Liver (tissue), 3 donors: ENCODE measurements around the gene ETFRF1.

ENCODE experiments used
- EGR1 ChIP-seq, 2 donors: IDR thresholded peaks; 2 replicates each; pipeline ENCODE4 v1.6.1; 2016 to 2018; ENCODE audit warnings: antibody characterized with exemption in 2 of 2, low read depth in 2 of 2
- JUND ChIP-seq, 2 donors: IDR thresholded peaks; 2 replicates each; pipeline ENCODE4 v1.6.1; 2016; ENCODE audit warnings: antibody characterized with exemption in 2 of 2
- RXRA ChIP-seq, 2 donors: IDR thresholded peaks; 2 replicates each; pipeline ENCODE4 v1.6.1; 2017 to 2018; ENCODE audit warnings: antibody characterized with exemption in 2 of 2, mild to moderate bottlenecking in 1 of 2
- SP1 ChIP-seq: IDR thresholded peaks from 2 replicates; pipeline ENCODE4 v1.6.1; 2018; ENCODE audit warnings: antibody characterized with exemption, mild to moderate bottlenecking
- TAF1 ChIP-seq: conservative IDR thresholded peaks from 2 replicates; pipeline ENCODE4 v1.6.1; 2016; ENCODE audit warnings: antibody characterized with exemption, mild to moderate bottlenecking
- YY1 ChIP-seq: IDR thresholded peaks from 2 replicates; pipeline ENCODE4 v1.6.1; 2016; ENCODE audit warnings: antibody characterized with exemption, mild to moderate bottlenecking
- TF ChIP-seq, protein P1 (sequence below): fragments of 150-350 bp; IDR thresholded peaks from 2 replicates; pipeline ENCODE4 v1.5.1; 2017; ENCODE audit warnings: improper control_type of control experiment, low read depth, low read length; ENCODE audit not compliant: missing input control
- TF ChIP-seq, protein P2 (sequence below): IDR thresholded peaks from 2 replicates; pipeline ENCODE4 v1.6.1; 2016; ENCODE audit warnings: antibody characterized with exemption
- TF ChIP-seq, protein P3 (sequence below): IDR thresholded peaks from 2 replicates; pipeline ENCODE4 v1.6.1; 2016; ENCODE audit warnings: antibody characterized with exemption
- TF ChIP-seq, protein P4 (sequence below): IDR thresholded peaks from 2 replicates; pipeline ENCODE4 v1.6.1; 2016; ENCODE audit warnings: antibody characterized with exemption
- donor health status: healthy.
- donor health status: healthy.

DNA sequence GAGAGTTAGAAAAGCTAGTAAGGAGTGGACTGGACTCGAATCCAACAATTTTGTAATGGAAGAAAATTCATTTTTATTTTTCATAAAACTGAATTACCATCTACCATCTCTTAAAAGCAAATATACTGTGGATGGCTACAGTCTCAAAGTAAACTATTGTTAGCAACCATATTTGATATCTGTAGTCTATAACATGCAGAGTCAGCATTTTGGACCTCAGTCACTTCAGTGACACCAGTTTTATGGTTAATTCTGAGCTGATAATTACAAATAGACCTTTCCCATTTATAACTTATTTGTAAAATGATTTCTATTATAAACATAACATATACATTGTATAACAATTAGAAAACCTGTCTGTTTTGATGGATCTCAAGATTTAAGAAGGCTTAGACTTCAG, 53.7 kb downstream of the ETFRF1 start:
- no peak for TF ChIP-seq JUND (IDR thresholded peaks at IDR 0.05)
- TF ChIP-seq, protein P1, sequence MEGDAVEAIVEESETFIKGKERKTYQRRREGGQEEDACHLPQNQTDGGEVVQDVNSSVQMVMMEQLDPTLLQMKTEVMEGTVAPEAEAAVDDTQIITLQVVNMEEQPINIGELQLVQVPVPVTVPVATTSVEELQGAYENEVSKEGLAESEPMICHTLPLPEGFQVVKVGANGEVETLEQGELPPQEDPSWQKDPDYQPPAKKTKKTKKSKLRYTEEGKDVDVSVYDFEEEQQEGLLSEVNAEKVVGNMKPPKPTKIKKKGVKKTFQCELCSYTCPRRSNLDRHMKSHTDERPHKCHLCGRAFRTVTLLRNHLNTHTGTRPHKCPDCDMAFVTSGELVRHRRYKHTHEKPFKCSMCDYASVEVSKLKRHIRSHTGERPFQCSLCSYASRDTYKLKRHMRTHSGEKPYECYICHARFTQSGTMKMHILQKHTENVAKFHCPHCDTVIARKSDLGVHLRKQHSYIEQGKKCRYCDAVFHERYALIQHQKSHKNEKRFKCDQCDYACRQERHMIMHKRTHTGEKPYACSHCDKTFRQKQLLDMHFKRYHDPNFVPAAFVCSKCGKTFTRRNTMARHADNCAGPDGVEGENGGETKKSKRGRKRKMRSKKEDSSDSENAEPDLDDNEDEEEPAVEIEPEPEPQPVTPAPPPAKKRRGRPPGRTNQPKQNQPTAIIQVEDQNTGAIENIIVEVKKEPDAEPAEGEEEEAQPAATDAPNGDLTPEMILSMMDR = no peak
- TF ChIP-seq, protein P2, sequence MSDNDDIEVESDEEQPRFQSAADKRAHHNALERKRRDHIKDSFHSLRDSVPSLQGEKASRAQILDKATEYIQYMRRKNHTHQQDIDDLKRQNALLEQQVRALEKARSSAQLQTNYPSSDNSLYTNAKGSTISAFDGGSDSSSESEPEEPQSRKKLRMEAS = no peak
- TF ChIP-seq EGR1 (IDR thresholded peaks at IDR 0.05; ENCODE audit: low read depth in 2 of 2) = no peak
- no peak for TF ChIP-seq YY1
- TF ChIP-seq, protein P3, sequence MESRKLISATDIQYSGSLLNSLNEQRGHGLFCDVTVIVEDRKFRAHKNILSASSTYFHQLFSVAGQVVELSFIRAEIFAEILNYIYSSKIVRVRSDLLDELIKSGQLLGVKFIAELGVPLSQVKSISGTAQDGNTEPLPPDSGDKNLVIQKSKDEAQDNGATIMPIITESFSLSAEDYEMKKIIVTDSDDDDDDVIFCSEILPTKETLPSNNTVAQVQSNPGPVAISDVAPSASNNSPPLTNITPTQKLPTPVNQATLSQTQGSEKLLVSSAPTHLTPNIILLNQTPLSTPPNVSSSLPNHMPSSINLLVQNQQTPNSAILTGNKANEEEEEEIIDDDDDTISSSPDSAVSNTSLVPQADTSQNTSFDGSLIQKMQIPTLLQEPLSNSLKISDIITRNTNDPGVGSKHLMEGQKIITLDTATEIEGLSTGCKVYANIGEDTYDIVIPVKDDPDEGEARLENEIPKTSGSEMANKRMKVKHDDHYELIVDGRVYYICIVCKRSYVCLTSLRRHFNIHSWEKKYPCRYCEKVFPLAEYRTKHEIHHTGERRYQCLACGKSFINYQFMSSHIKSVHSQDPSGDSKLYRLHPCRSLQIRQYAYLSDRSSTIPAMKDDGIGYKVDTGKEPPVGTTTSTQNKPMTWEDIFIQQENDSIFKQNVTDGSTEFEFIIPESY = no peak
- no peak for TF ChIP-seq RXRA (IDR thresholded peaks at IDR 0.05)
- TF ChIP-seq SP1 = no peak
- TF ChIP-seq, protein P4, sequence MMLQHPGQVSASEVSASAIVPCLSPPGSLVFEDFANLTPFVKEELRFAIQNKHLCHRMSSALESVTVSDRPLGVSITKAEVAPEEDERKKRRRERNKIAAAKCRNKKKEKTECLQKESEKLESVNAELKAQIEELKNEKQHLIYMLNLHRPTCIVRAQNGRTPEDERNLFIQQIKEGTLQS = no peak
- no peak for TF ChIP-seq TAF1
